SK-N-MC (cell line): Measurements from ENCODE around the gene FUT8.

ENCODE experiments used
- EZH2 ChIP-seq: fragments of 200-600 bp; sonication (generic); IDR thresholded peaks from one replicate; pipeline ENCODE4 v1.6.1; 2017; ENCODE audit warnings: antibody characterized with exemption
- FOXP2 ChIP-seq: optimal IDR thresholded peaks from 2 replicates; pipeline ENCODE3; 2011; ENCODE audit warnings: mild to moderate bottlenecking, moderate library complexity; ENCODE audit not compliant: insufficient read depth; ENCODE audit errors: extremely low read length, control extremely low read depth
- POLR2AphosphoS5 ChIP-seq: IDR thresholded peaks from 2 replicates; pipeline ENCODE4 v1.6.1; 2012; ENCODE audit warnings: mild to moderate bottlenecking, low read depth, low read length, borderline replicate concordance

DNA sequence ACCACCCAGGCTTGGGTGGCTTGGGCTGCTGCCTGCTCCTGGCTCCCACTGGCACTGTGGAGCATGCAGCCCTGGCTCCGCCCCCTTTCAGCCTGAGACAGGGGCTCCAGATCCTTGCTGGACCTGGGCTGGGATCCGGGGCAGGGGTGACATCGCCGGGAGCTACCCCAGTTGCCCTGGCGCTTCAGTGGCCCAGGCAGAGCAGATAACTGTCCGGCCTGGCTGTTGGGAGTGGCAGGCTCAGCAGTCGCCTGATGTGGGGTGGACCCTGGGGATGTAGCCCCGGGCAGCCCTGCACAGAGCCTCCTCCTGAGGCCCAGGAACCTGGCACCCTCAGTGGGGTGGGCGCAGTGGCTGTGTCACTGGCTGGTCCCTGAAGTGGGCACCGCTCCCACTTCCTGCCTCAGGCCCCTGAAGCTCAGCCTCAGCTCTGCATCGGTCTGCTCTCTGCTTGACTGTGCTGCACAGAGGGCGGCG is 57.9 kb downstream of the FUT8 start:
- TF ChIP-seq EZH2 (no peak), POLR2AphosphoS5 (no peak), FOXP2 (no peak)
